GM21515 (cell line): ENCODE measurements around the gene MGLL.
"Not testable (repeated sequence)": the region's sequence is repeated elsewhere in the genome, so short reads cannot be mapped to it uniquely, and the experiment has no call there.

ENCODE experiments used
- ATAC-seq: cut with Tn5 transposase; IDR thresholded peaks from one replicate; pipeline ENCODE4 v1.9.1; 2021; ENCODE audit not compliant: unreplicated experiment

The MGLL gene

GRCh38 chr3:127663151-127663550, 159.2 kb downstream of the MGLL start:
- ATAC-seq = no peak

GRCh38 chr3:127662001-127662469, 160.3 kb downstream of the MGLL start:
- no peak for ATAC-seq

- ATAC-seq = no peak
Observed at GRCh38 chr3:127661600-127661999, 160.7 kb downstream of the MGLL start.

GRCh38 chr3:127660621-127661251, 161.6 kb downstream of the MGLL start:
- ATAC-seq = no peak

GRCh38 chr3:127658234-127658633, 164.1 kb downstream of the MGLL start:
- ATAC-seq = no peak

- ATAC-seq = no peak
Observed at GRCh38 chr3:127656906-127657305, 165.4 kb downstream of the MGLL start.

GRCh38 chr3:127655641-127656040, 166.7 kb downstream of the MGLL start:
- ATAC-seq = no peak

GRCh38 chr3:127654993-127655392, 167.3 kb downstream of the MGLL start:
- not testable (repeated sequence) for ATAC-seq

- no peak for ATAC-seq
Observed at GRCh38 chr3:127654374-127654773, 167.9 kb downstream of the MGLL start.

- no peak for ATAC-seq
Observed at GRCh38 chr3:127652246-127652995, 169.9 kb downstream of the MGLL start.

- ATAC-seq = no peak
Observed at GRCh38 chr3:127651516-127652172, 170.7 kb downstream of the MGLL start.

- ATAC-seq = no peak
Observed at GRCh38 chr3:127650236-127650635, 172.1 kb downstream of the MGLL start.

- no peak for ATAC-seq
Observed at GRCh38 chr3:127647845-127648204, 174.5 kb downstream of the MGLL start.

- no peak for ATAC-seq
Observed at GRCh38 chr3:127647166-127647844, 175.0 kb downstream of the MGLL start.

- no peak for ATAC-seq
Observed at GRCh38 chr3:127646501-127647046, 175.7 kb downstream of the MGLL start.

- ATAC-seq = no peak
Observed at GRCh38 chr3:127645371-127646015, 176.8 kb downstream of the MGLL start.

- no peak for ATAC-seq
Observed at GRCh38 chr3:127644641-127645370, 177.5 kb downstream of the MGLL start.

- no peak for ATAC-seq
Observed at GRCh38 chr3:127640042-127640355, 182.3 kb downstream of the MGLL start.

GRCh38 chr3:127639173-127640041, 182.9 kb downstream of the MGLL start:
- no peak for ATAC-seq
